ENCODE results near the gene CEP350.
"Not testable (repeated sequence)": the region's sequence is repeated elsewhere in the genome, so short reads cannot be mapped to it uniquely, and the experiment has no call there.

Gene CEP350

GRCh38 chr1:179984101-179984500 is 29.5 kb downstream of the CEP350 start:
- no peak for DNase-seq (ENCODE audit: low read depth in 2 of 2)

DNA sequence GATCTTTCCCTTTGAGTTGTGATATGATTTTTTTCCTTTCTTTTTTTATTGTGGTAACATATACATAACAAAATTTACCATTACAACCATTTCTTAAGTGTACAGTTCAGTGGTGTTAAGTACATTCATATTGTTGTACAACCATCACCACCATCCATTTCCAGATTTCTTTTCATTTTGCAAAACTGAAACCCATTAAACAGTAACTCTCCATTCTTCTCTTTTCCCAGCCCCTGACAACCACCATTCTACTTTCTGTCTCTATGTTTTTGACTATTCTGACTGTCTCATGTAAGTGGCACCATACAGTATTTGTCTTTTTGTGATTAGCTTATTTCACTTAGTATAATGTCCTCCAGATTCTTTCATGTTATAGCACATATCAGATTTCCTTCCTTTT is 30.3 kb downstream of the CEP350 start:
- no peak for DNase-seq (ENCODE audit: low read depth in 2 of 2)

DNA sequence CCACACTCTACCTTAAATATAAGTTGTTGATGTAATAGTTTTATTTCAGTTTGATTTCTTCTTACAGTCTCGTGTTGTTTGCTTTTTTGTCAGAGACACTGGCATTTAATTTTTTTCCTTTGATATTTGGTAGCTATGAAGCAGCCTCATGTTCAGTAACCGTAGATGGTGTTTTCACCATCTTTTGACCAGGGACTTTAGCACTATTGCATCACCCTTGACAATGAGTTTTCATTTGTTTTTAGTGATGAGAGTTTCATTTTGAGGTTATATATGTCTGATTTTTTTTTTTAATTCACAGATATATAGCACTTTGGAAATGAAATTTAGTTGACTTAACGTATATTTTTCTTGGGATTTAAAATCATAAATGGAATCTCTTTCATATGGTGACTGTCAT is 36.2 kb downstream of the CEP350 start:
- no peak for DNase-seq (ENCODE audit: low read depth in 2 of 2)

DNA sequence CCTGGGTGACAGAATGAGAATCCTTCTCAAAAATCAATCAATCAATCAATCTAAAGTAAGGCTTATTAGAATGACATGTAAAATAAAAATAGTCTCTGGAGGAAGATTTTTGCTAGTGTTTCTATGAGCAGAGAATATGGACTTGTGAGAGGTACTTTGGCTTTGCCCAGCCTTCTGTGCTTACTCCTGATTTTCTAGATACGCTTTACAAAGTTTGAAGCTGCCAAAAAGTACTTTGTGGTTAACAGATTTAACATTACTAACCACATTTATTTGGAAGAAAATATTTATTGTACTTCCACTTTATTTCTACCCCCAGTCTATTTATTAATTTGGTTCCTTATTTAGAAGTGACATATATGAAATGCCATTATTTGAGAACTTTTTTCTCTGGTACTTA is 41.0 kb downstream of the CEP350 start:
- no peak for DNase-seq (ENCODE audit: low read depth in 2 of 2)

- DNase-seq (ENCODE audit: low read depth in 2 of 2) = no peak
These were observed 41.5 kb downstream of the CEP350 start for GRCh38 chr1:179996099-179996498.

GRCh38 chr1:180000575-180000974 is 46.0 kb downstream of the CEP350 start:
- DNase-seq (ENCODE audit: low read depth in 2 of 2) = no peak

DNA sequence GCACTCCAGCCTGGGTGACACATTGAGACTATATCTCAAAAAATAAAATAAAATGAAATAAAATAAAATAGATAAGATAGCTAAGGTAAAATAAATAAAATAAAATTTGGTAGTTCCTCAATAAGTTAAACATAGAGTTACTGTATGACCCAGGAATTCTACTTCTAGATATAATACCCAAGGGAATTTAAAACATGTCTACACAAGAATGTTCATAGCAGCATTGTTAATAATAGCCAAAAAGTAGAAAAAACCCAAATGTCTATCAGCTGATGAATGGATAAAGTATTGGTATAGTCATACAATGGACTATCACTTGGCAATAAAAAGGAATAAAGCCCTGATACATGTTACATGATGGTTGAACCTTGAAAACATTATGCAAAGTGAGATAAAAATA is 47.8 kb downstream of the CEP350 start:
- DNase-seq (ENCODE audit: low read depth in 2 of 2) = no peak

DNA sequence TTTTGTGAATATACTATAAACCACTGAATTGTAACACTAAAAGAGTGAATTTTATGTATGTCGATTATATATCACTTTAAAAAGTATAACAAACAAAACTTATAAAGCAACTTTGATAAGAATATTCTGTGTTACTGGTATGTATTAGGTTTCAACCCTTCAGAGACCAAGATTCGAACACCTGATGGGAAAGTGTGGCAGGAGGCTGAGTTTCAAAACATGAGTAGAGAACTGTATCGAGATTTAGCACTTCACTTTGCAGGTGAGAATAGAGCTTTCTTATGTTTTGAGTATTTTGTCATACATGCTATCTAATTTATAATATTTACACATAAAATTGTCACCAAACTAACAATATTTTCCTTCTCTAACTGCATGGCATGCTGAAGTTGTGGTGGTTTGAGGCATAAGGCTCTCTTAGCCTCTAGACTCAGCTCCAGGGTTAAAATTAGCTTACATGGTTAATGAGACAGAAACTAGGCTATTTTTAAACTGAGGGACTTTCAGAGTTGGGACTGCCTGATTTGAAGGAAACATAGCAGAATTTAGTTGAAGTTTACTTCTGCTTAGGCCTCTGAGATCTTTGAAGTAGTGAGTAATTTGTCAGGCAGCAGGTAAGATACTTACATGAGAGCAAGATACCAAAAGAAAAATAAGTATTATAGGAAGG is 48.6 kb downstream of the CEP350 start:
- DNase-seq (ENCODE audit: low read depth in 2 of 2) = no peak

- not testable (repeated sequence) for DNase-seq (ENCODE audit: low read depth in 2 of 2)
These were observed 52.2 kb downstream of the CEP350 start for GRCh38 chr1:180006762-180007161.

DNA sequence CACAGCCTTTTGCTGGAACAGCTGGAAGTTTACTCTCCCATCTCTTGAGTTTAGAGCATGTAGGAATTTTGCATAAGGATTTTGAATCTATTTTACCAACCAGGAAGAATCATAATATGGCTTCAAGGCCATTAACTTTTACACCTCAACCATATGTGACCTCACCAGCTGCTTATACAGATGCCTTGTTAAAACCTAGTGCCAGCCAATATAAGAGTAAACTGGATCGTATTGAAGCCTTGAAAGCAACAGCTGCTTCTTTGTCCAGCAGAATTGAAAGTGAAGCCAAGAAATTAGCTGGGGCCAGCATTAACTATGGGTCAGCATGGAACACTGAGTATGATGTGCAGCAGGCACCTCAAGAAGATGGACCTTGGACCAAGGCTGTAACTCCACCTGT is 65.4 kb downstream of the CEP350 start:
- DNase-seq (ENCODE audit: low read depth in 2 of 2) = no peak

DNA sequence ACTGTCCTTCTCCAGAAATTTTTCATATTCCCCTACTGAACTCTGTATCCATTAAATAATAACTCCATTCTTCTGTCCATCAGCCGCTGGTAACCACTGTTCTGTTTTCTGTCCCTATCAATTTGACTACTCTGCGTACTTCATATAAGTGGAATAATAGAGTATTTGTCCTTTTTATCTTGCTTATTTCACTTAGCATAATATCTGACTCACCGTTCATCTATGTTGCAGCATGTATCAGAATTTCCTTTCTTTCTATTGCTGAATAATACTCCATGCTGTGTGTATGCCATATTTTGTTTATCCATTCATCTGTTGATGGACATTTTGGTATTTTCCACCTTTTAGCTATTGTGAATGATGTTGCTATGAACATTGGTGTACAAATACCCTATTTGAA is 71.9 kb downstream of the CEP350 start:
- DNase-seq (ENCODE audit: low read depth in 2 of 2) = no peak

DNA sequence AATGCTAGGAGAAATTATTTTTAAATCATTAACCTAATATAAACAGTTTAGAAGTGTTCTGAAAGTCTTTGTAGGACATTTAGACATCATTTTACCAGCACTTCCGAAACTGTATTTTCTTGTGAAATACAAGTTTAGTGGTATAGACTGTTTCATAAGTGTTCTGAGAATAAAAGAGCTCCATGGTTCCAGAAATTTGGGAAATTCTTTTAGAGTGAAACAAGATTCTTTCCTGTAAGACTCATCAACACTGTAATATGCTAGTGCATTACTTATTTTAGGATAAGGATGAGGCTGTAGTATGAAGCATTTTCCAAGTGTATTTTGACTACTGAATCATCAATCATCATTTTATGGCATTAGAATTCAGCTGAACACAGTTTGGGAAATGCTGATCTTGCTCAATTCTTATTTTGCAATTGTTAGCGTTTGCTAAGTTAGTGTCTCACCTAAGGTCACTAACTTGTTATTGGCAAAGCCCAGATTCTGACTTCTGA is 73.4 kb downstream of the CEP350 start:
- DNase-seq (ENCODE audit: low read depth in 2 of 2) = no peak

GRCh38 chr1:180028864-180029263 is 74.3 kb downstream of the CEP350 start:
- DNase-seq (ENCODE audit: low read depth in 2 of 2) = no peak

GRCh38 chr1:180029524-180030135 is 75.0 kb downstream of the CEP350 start:
- no peak for DNase-seq (ENCODE audit: low read depth in 2 of 2)

- no peak for DNase-seq (ENCODE audit: low read depth in 2 of 2)
These were observed 77.1 kb downstream of the CEP350 start for GRCh38 chr1:180031664-180032063.

DNA sequence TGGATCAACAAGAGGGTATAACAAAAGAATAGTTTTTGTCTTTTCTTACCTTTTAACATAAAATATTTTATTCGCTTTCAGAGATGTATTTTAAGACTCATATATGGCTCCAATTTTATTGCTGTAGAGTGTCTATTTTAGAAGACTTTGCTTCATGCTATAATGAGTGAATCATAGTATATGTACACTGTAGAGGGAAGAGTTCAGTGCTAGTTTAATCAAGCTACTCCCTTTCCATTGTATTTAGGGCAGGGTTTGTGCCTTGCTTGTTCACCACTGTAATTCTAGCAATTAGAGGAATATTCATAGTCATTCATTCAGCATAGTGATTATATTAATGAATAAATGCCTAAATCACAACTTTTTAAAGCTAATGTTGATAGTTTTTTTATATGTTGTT is 78.8 kb downstream of the CEP350 start:
- DNase-seq (ENCODE audit: low read depth in 2 of 2) = no peak

GRCh38 chr1:180040034-180040433 is 85.4 kb downstream of the CEP350 start:
- no peak for DNase-seq (ENCODE audit: low read depth in 2 of 2)

DNA sequence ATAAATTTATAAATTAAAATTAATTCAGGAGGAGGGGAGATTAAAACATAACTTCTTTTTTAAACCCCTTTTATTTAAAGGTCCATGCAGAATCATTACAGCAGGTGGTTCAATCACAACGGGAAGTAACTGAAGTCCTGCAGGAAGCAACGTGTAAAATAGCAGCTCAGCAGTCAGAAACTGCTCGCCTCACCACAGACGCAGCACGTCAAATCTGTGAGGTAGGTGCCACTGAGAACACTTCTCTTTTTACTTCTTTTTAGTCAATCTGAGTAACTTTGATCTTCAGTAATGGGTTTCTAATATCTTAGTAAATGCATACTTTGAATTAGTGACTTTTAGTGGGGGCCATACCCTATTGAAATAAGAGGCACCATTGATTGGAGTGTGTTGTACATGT is 87.0 kb downstream of the CEP350 start:
- DNase-seq (ENCODE audit: low read depth in 2 of 2) = no peak

DNA sequence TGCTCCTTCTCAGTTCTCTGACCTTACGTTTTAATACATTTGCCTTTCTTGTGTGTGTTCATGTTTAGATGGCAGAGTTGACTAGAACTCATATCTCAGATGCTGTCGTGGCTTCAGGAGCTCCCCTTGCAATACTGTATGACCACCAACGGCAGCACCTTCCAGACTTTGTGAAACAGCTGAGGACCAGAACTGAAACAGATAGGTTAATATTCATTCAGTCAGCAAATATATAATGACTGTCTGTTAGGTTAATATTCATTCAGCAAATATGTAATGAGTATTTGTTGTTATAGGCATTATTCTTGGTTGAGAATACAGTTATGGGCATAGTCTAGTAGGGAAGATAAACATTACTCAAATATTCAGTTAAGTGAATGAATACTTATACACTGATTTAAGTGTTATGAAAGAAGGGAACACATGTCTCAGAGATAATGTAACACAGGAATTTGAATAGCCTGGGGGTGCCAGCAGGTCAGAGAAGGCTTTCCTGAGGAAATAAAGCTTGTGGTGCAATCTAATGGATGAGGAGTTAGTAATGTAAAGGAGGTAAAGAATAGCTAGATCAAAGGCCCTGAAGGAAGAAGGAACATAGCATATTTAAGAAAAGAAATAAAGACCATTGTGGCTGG is 88.5 kb downstream of the CEP350 start:
- DNase-seq (ENCODE audit: low read depth in 2 of 2) = no peak

GRCh38 chr1:180043785-180044184 is 89.2 kb downstream of the CEP350 start:
- DNase-seq (ENCODE audit: low read depth in 2 of 2) = no peak

GRCh38 chr1:180046674-180047073 is 92.1 kb downstream of the CEP350 start:
- DNase-seq (ENCODE audit: low read depth in 2 of 2) = no peak

GRCh38 chr1:180053594-180054567 is 99.3 kb downstream of the CEP350 start:
- DNase-seq (ENCODE audit: low read depth in 2 of 2) = no peak
